Epithelial cell of esophagus (primary cell): ENCODE results near the gene HDDC2.
"Not testable (repeated sequence)": the region's sequence is repeated elsewhere in the genome, so short reads cannot be mapped to it uniquely, and the experiment has no call there.

Source experiments
- DNase-seq: peaks from one replicate; pipeline ENCODE4 v3.0.0; 2010; ENCODE audit warnings: low read depth
- H3K4me3 ChIP-seq: 2 replicates; pipeline ENCODE4 v1.5.1; 2011; ENCODE audit warnings: mild to moderate bottlenecking, low read length, control low read depth
- TF ChIP-seq, protein P1 (sequence below): IDR thresholded peaks from 2 replicates; pipeline ENCODE4 v1.5.1; 2011; ENCODE audit warnings: low read depth, mild to moderate bottlenecking, low read length, control low read depth, inconsistent platforms; ENCODE audit not compliant: insufficient read depth; ENCODE audit errors: missing control alignments

HDDC2 gene

DNA sequence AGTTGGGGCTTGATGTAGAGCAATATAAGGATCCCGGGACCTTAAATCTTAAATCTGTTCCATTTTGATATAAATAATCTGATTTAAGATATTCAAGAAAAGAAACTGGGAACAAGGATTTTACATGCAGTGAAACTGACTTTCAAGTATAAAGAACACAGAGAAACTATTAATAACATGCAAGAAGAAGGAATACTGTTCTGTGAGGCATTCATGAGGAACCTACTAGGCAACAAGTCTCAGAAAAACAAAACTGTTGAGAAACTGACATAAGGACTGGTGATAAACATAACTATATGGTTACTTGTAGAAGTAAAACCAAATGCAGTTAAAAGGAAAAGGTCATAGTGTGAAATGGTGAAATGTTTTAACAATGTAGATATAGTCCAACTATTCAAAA is 15.8 kb downstream of the HDDC2 start:
- no peak for DNase-seq
- TF ChIP-seq, protein P1, sequence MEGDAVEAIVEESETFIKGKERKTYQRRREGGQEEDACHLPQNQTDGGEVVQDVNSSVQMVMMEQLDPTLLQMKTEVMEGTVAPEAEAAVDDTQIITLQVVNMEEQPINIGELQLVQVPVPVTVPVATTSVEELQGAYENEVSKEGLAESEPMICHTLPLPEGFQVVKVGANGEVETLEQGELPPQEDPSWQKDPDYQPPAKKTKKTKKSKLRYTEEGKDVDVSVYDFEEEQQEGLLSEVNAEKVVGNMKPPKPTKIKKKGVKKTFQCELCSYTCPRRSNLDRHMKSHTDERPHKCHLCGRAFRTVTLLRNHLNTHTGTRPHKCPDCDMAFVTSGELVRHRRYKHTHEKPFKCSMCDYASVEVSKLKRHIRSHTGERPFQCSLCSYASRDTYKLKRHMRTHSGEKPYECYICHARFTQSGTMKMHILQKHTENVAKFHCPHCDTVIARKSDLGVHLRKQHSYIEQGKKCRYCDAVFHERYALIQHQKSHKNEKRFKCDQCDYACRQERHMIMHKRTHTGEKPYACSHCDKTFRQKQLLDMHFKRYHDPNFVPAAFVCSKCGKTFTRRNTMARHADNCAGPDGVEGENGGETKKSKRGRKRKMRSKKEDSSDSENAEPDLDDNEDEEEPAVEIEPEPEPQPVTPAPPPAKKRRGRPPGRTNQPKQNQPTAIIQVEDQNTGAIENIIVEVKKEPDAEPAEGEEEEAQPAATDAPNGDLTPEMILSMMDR: no peak
- H3K4me3 ChIP-seq: no peak overlapping the region

DNA sequence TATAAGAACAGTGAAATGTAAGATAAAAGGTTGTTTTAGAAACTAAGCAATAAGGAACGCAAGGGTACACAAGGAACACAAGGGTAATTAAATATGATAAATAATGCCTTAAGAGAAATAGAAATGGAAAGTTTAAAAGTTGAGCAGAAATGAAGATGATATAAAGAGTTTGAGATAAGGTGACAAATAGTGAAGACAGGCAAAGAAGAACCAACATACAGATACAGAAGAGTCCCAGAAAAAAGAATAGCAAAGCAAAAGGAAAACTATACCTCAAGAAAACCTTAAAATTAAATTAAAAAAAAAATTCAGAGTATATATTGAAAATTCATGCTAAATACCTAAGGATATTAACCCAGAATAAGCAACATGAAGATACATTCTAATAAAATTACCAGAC is 16.4 kb downstream of the HDDC2 start:
- TF ChIP-seq, protein P1: no peak
- H3K4me3 ChIP-seq: no peak overlapping the region
- DNase-seq: no peak

DNA sequence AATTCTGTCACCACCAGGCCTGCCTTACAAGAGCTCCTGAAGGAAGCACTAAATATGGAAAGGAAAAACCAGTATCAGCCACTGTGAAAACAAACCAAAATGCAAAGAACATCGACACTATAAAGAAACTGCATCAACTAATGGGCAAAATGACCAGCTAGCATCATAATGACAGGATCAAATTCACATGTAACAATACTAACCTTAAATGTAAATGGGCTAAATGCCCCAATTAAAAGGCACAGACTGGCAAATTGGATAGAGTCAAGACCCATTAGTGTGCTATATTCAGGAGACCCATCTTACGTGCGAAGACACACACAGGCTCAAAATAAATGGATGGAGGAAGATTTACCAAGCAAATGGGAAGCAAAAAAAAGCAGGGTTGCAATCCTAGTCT is 19.3 kb downstream of the HDDC2 start:
- DNase-seq, H3K4me3 ChIP-seq: not testable (repeated sequence)

DNA sequence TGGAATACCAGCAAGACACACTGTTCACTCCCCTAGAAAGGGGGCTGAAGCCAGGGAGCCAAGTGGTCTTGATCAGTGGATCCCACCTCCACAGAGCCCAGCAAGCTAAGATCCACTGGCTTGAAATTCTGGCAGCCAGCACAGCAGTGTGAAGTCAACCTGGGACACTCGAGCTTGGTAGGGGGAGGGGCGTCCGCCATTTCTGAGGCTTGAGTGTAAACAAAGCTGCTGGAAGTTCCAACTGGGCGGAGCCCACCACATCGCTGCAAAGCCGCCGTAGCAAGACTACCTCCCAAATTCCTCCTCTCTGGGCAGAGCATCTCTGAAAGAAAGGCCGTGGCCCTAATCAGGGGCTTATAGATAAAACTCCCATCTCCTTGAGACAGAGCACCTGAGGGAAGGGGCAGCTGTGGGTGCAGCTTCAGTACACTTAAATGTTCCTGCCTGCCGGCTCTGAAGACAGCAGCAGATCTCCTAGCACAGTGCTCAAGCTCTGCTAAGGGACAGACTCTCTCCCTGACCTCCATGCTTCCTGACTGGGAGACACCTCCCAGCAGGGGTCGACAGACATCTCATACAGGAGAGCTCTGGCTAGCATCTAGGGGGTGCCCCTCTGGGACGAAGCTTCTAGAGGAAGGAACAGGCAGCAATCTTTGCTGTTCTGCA is 21.3 kb downstream of the HDDC2 start:
- DNase-seq, H3K4me3 ChIP-seq: not testable (repeated sequence)

DNA sequence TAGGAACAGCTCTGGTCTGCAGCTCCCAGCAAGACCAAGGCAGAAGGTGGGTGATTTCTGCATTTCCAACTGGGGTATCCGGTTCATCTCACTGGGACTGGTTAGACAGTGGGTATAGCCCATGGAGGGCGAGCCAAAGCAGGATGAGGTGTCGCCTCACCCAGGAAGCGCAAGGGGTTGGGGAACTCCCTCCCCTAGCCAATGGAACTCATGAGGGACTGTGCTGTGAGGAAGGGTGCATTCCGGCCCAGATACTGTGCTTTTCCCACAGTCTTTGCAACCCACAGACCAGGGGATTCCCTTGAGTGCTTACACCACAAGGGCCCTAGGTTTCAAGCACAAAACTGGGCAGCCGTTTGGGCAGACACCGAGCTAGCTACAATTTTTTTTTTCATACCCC is 21.8 kb downstream of the HDDC2 start:
- no peak overlapping the region for H3K4me3 ChIP-seq
- DNase-seq: no peak
- TF ChIP-seq, protein P1: no peak

DNA sequence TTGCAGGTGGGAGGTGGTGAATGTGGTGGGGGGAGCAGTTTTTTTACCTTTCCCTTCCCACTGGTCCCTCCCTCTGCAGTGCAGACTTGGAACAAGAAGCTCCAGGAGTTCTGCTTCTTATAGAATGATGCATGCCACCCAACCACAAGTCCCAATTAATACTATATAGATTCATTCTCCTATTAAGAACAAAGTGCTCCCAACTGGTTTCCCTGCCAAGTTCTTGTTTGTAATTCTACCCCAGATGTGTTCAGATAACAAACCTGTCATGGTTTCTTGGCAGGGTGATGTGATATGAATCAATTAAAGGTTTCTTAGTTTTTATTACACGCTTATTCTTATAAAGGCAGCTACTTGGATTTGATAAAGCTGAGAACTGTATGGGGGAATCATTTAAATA is 23.9 kb downstream of the HDDC2 start:
- DNase-seq: no peak

DNA sequence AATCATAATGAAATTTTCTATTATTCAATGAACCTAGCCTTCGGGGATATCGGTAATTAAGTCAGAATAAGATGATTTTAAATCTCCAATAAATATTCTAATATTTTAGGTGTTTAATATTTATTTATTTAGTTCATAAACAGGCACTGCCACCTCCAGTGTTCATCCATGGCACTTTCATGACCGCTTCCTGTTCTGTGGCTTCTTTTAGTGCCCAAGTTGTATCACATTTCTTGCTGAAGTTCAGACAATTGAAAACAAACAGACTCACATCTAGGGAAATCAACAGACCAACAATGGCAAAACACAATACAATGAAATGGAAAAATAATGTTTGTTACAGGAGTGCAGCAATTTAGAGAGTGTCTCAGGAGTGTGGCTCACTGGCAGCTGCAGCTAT is 26.0 kb downstream of the HDDC2 start:
- H3K4me3 ChIP-seq: no peak overlapping the region
- DNase-seq: no peak
- TF ChIP-seq, protein P1: no peak

More for the DNA sequence above, 23.9 kb downstream of the HDDC2 start:
- TF ChIP-seq, protein P1: no peak
- no peak overlapping the region for H3K4me3 ChIP-seq

DNA sequence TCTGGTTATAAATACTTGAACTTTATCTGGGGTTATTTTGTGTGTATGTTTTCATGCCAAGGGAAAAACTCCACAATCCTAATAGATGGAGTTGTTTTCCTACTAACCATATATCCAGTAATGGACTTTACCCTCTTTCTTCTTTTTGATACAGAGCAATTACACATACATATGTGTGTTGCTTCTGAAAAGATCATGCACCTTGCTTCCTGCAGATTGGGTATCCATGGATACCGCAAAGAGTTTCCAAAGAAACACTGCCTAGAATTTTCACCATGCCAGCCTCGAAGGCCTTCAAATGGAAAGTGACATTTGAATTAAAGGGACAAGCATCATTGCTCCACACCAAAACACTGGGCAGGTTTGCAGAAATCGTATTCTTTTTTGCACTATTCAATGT is 26.8 kb downstream of the HDDC2 start:
- TF ChIP-seq, protein P1: no peak
- DNase-seq: no peak
- no peak overlapping the region for H3K4me3 ChIP-seq
